WI38 (cell line): ENCODE data around the gene NHERF2.

ENCODE experiments used
- H3K4me3 ChIP-seq: 2 replicates; pipeline ENCODE4 v1.5.1; 2011; ENCODE audit warnings: low read depth, mild to moderate bottlenecking, control low read depth, low read length
- TF ChIP-seq, protein P1 (sequence below): IDR thresholded peaks from 2 replicates; pipeline ENCODE4 v1.5.1; 2012; ENCODE audit warnings: low read depth, mild to moderate bottlenecking, control low read depth, low read length

NHERF2 gene

GRCh38 chr16:2061023-2061422 is 34.3 kb downstream of the NHERF2 start:
- H3K4me3 ChIP-seq = no peak overlapping the region
- TF ChIP-seq, protein P1, sequence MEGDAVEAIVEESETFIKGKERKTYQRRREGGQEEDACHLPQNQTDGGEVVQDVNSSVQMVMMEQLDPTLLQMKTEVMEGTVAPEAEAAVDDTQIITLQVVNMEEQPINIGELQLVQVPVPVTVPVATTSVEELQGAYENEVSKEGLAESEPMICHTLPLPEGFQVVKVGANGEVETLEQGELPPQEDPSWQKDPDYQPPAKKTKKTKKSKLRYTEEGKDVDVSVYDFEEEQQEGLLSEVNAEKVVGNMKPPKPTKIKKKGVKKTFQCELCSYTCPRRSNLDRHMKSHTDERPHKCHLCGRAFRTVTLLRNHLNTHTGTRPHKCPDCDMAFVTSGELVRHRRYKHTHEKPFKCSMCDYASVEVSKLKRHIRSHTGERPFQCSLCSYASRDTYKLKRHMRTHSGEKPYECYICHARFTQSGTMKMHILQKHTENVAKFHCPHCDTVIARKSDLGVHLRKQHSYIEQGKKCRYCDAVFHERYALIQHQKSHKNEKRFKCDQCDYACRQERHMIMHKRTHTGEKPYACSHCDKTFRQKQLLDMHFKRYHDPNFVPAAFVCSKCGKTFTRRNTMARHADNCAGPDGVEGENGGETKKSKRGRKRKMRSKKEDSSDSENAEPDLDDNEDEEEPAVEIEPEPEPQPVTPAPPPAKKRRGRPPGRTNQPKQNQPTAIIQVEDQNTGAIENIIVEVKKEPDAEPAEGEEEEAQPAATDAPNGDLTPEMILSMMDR = no peak

DNA sequence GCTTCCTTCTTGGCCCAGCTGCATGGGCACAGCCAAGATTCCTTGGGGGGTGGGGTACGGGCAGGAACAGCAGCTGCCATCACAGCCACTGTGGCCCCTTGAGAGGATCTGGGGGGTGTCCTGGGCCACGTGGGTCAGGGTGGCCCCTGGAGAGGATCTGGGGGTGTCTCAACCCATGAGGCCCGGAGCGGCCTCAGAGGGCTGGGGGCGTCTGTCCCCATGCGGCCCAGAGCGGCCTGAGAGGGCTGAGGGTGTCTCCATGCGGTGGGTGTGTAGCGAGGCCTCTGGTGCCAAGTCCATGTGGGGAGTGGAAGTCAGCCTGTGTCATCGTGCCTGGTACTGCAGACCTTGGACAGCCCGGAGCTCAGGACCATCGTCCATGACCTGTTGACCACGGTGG is 34.8 kb downstream of the NHERF2 start:
- no peak overlapping the region for H3K4me3 ChIP-seq
- TF ChIP-seq, protein P1 = no peak

DNA sequence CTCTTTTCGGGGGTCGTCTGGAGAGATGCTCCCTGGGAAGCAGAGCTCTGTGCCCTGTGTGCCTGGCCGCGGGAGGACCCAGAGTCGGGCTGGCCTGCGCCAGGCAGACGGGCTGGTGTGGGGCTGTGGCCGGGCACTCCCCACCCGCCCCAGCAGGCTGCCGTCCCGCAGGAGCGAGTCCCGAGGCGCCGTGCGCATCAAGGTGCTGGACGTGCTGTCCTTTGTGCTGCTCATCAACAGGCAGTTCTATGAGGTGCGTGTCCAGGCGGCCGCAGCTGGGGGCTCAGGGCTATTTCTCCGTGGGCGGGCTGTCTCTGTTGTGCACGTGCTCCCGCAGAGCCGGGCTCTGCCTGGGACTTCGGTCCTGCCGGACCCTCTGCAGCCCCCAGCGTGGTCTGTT is 36.1 kb downstream of the NHERF2 start:
- TF ChIP-seq, protein P1 = no peak
- no peak overlapping the region for H3K4me3 ChIP-seq

DNA sequence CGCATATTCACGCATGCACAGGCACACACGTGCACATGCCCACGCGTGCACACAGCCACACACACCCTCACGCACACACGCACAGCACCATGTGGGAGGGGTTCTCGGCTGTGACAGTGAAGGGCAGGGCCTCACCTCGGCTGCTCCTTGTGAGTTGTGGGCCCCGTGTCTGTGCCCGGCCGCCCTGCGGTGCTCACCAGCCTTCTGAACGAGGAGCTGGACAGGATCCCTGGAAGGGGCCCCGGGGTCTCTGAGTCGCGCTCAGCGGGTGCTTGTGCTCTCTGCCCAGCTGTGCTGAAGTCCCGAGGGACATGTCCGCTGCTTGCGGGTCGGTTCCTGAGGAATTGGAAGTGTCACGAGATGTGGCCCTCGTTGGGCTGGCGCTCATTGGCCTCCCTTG is 37.2 kb downstream of the NHERF2 start:
- no peak overlapping the region for H3K4me3 ChIP-seq
- TF ChIP-seq, protein P1 = no peak

- TF ChIP-seq, protein P1 = no peak
- H3K4me3 ChIP-seq = no peak overlapping the region
These were observed 37.8 kb downstream of the NHERF2 start for GRCh38 chr16:2064368-2064945.

DNA sequence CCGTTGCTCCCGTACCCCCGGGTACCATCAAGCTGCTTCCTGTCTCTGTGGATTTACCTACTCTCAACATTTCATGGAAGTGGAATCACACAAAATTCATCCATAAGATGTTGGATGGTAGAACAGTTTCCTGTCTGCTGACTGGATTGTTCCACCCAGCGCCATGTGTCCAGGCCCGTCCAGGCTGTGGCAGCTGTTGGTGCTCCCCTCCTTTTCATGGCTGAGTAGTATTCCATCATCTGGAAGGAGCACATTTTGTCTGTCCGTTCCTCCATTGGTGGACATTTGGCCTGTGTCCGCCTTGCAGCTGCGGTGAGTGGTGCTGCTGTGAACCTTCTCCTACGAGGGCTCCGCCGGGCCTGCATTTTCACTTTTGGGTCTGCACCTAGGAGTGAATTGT is 39.4 kb downstream of the NHERF2 start:
- TF ChIP-seq, protein P1 = no peak
- no peak overlapping the region for H3K4me3 ChIP-seq

GRCh38 chr16:2070576-2071453 is 44.1 kb downstream of the NHERF2 start:
- no peak overlapping the region for H3K4me3 ChIP-seq
- TF ChIP-seq, protein P1 = no peak
